PC-9 (cell line): ENCODE measurements around the gene HES7. TPM values are rescaled to one million over a fixed set of nuclear protein-coding genes. Genes with fewer than 3 reads are reported as not detected.
A peak's percentile ranks its signal among the peaks of the same experiment; 100 is the strongest.
"Not testable (repeated sequence)": the region's sequence is repeated elsewhere in the genome, so short reads cannot be mapped to it uniquely, and the experiment has no call there.

ENCODE experiments used
- Bru-seq: library from RNA; stranded (reverse); fragments of 400-500 nt; gene quantifications from one replicate; lab custom pipeline; 2021; lab: Mats Ljungman, UMichigan
- BruChase-seq, 2 experiments: library from RNA; stranded (reverse); fragments of 400-500 nt; gene quantifications; one replicate each; lab custom pipeline; 2021; lab: Mats Ljungman, UMichigan
- BruUV-seq: library from RNA; stranded (reverse); fragments of 400-500 nt; replicated peaks from 2 replicates; lab custom pipeline; 2021; lab: Mats Ljungman, UMichigan
- CTCF ChIA-PET: fragments of 300-600 bp; sonication (Branson Sonifier 250); formaldehyde crosslinking; loops from one replicate; lab custom pipeline; 2022; ENCODE audit warnings: antibody characterized with exemption; lab: Charles Lee
- POLR2A ChIA-PET: fragments of 300-600 bp; sonication (Branson Sonifier 250); formaldehyde crosslinking; loops from one replicate; lab custom pipeline; 2022; ENCODE audit warnings: antibody characterized with exemption; ENCODE audit not compliant: unreplicated experiment; lab: Charles Lee
- DNase-seq, 2 experiments: peaks; one replicate each; pipeline versions ENCODE4 v3.0.0 to v3.0.0-alpha.2; 2015 to 2022; ENCODE audit warnings: mixed read lengths in 1 of 2
- H2AFZ ChIP-seq: fragments of 200-600 bp; sonication (generic); 2 replicates; pipeline ENCODE4 v1.8.1; 2017; ENCODE audit warnings: antibody characterized with exemption
- H3F3A ChIP-seq: fragments of 200-600 bp; sonication (generic); 2 replicates; pipeline ENCODE4 v1.8.1; 2017; ENCODE audit warnings: antibody characterized with exemption, mild to moderate bottlenecking, low read depth; ENCODE audit not compliant: insufficient read depth
- H3K27ac ChIP-seq: fragments of 200-600 bp; sonication (generic); 2 replicates; pipeline ENCODE4 v1.6.1; 2016; ENCODE audit warnings: mixed run types
- H3K27me3 ChIP-seq: fragments of 200-600 bp; sonication (generic); 2 replicates; pipeline ENCODE4 v1.6.1; 2016; ENCODE audit warnings: low read depth, mixed run types; ENCODE audit not compliant: insufficient read depth
- H3K36me3 ChIP-seq: fragments of 200-600 bp; sonication (generic); 2 replicates; pipeline ENCODE4 v1.6.1; 2016; ENCODE audit warnings: low read depth, mixed run types
- H3K4me1 ChIP-seq: fragments of 200-600 bp; sonication (generic); replicated peaks from 2 replicates; pipeline ENCODE4 v1.6.1; 2016; ENCODE audit warnings: mixed run types; ENCODE audit not compliant: insufficient read depth
- H3K4me2 ChIP-seq: fragments of 200-600 bp; sonication (generic); 2 replicates; pipeline ENCODE4 v1.6.1; 2017; ENCODE audit warnings: mixed run types
- H3K4me3 ChIP-seq: fragments of 200-600 bp; sonication (generic); 2 replicates; pipeline ENCODE4 v1.6.1; 2016; ENCODE audit warnings: mixed run types
- H3K79me2 ChIP-seq: fragments of 200-600 bp; sonication (generic); 2 replicates; pipeline ENCODE4 v1.6.1; 2017; ENCODE audit warnings: low read depth, mixed run types
- H3K9me2 ChIP-seq: fragments of 200-600 bp; sonication (generic); 2 replicates; pipeline ENCODE4 v1.8.1; 2017; ENCODE audit warnings: mild to moderate bottlenecking; ENCODE audit not compliant: insufficient read depth
- H3K9me3 ChIP-seq: fragments of 200-600 bp; sonication (generic); 2 replicates; pipeline ENCODE4 v1.8.1; 2016; ENCODE audit warnings: low read depth; ENCODE audit not compliant: insufficient read depth
- H4K20me1 ChIP-seq: fragments of 200-600 bp; sonication (generic); 2 replicates; pipeline ENCODE4 v1.8.1; 2017; ENCODE audit not compliant: insufficient read depth
- CTCF ChIP-seq: fragments of 200-600 bp; sonication (generic); conservative IDR thresholded peaks from 2 replicates; pipeline ENCODE4 v1.6.1; 2017; ENCODE audit warnings: mixed run types, antibody characterized with exemption, mild to moderate bottlenecking, moderate library complexity
- EZH2 ChIP-seq: fragments of 200-600 bp; sonication (generic); IDR thresholded peaks from 2 replicates; pipeline ENCODE4 v1.8.0; 2017; ENCODE audit warnings: antibody characterized with exemption, low read depth
- intact Hi-C: fragments of 100-400 bp; cut with micrococcal nuclease; formaldehyde crosslinking; loops from one replicate; pipeline ENCODE4 v1.10.0; 2022; ENCODE audit not compliant: unreplicated experiment
- long read RNA-seq: library from polyadenylated mRNA; stranded (forward); transcript quantifications from one replicate; pipeline ENCODE4 v2.0.0, GENCODE V29; 2022
- total RNA-seq: library from RNA; stranded (reverse); gene quantifications from 2 replicates; pipeline ENCODE4 v1.2.3, GENCODE V29; 2021

HES7 gene
- total RNA-seq (2.6 and 9.0 TPM in 2 replicates), Bru-seq, nascent RNA (percentile 22 among the genes with signal in this experiment), BruChase-seq, experiment 1, labeled RNA remaining after a 2-hour chase (percentile 51 among the genes with signal in this experiment), BruChase-seq, experiment 2, labeled RNA remaining after a 6-hour chase (percentile 41 among the genes with signal in this experiment)
- long read RNA-seq, result 0 reads

GRCh38 chr17:8123695-8124349 lies at the start of gene HES7:
HES7 (minus strand) TSS chr17:8124106; CDS start chr17:8124084, 22 bp downstream.
- H3K9me3 ChIP-seq, result no peaks in the 10 kb centered on the region
- peak within 1 kb of the TSS; percentile 81 for H3K4me3 ChIP-seq
- H3F3A ChIP-seq, result peaks cover 30% of the 10 kb centered on the region
- H3K36me3 ChIP-seq, result no peaks in the 10 kb centered on the region
- no peak within 1 kb of the TSS for H3K27ac ChIP-seq
- H2AFZ ChIP-seq, result peak within 1 kb of the TSS; percentile 86
- intact Hi-C loops, result no loop called here
- DNase-seq, result peak in 1 of 2 experiments; percentile 53
- no peaks in the 10 kb centered on the region for H3K9me2 ChIP-seq
- H3K27me3 ChIP-seq, result no peaks in the 10 kb centered on the region
- H4K20me1 ChIP-seq, result peaks cover 5% of the 10 kb centered on the region; the same call in 1 of the 2 replicates
- no peaks in the 10 kb centered on the region for H3K79me2 ChIP-seq
- peak within 1 kb of the TSS; percentile 95 for H3K4me2 ChIP-seq
- TF ChIP-seq CTCF, result no peak
- no peak for TF ChIP-seq EZH2
- H3K4me1 ChIP-seq, result peaks cover 16% of the 10 kb centered on the region; the same call in 1 of the 2 replicates
- ChIA-PET CTCF (interaction anchor here (0.5 to 0.6 kb wide), 3 partner anchors 66 to 211 kb away, joined by 3 read pairs; partner anchors contain the start of gene BORCS6), POLR2A (no interaction called here)
- no TSS peak for BruUV-seq

DNA sequence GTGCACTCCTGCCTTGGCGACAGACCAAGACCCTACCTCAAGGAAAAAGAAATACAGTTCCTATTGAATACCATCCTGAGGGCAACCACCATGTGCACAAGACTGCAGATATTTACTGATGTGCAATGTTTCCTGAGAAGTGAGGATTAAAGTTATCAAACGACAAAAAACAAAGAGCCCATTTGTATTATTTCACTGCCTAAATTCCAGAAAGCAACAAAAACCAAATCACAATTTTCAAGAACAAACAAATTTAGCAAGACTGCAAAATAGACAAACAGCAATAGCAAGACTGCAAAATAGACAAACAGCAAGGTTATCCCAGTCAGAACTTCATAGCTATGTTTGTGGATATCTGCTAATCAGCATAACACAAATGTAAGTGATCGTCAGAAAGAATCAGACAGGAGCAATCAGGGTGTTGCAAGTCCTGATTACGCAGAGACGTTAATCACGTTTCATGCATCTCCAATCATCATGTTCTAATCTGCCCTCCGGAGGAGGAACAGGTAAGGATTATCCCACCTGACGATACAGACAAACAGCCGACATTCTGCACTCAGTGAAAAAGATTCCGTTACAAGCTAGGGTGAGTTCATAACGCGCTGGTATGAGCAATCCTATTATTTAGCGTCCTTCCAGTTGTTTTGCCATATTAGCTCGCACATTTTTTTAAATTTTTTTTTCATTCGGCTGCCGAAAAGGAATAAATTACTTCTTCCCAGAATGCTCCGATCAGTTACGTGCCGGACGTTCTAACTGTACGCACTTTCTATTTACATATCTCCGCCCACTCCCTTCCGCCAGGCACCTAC lies 49.4 kb upstream of the HES7 start:
- no peak for TF ChIP-seq EZH2
- no peak for TF ChIP-seq CTCF
- POLR2A ChIA-PET, result interaction anchor here (0.5 to 1.2 kb wide), 21 partner anchors 9 to 262 kb away, joined by 3 to 21 read pairs (median 6); partner anchors contain the start of genes BORCS6, CTC1, NDEL1 and SLC25A35
- DNase-seq, result peak; percentile 79 to 96
- 0 out of 2 replicates have a peak, but pooled peaks cover 7% of the 10 kb centered on the region for H3K4me1 ChIP-seq
- H3K4me3 ChIP-seq, result peak overlapping the region; percentile 63
- CTCF ChIA-PET, result interaction anchor here (0.7 to 1.0 kb wide), 2 partner anchors 15 to 127 kb away, joined by 3 read pairs; no protein-coding TSS in a partner anchor
- no peaks in the 10 kb centered on the region for H3K9me2 ChIP-seq
- H3K27ac ChIP-seq, result peak overlapping the region; percentile 93
- peak overlapping the region; percentile 82 for H3K4me2 ChIP-seq
- H3F3A ChIP-seq, result peaks cover 20% of the 10 kb centered on the region
- no peaks in the 10 kb centered on the region for H3K79me2 ChIP-seq
- intact Hi-C loops, result loop anchor here (1.0 to 5.0 kb wide), 4 partner anchors 9 to 49 kb away; no protein-coding TSS in a partner anchor
- H4K20me1 ChIP-seq, result no peaks in the 10 kb centered on the region
- peak overlapping the region; percentile 75; the same call in 1 of the 2 replicates for H2AFZ ChIP-seq
- no peaks in the 10 kb centered on the region for H3K36me3 ChIP-seq
- H3K27me3 ChIP-seq, result no peaks in the 10 kb centered on the region
- BruUV-seq, result TSS peak; percentile 99
- no peaks in the 10 kb centered on the region for H3K9me3 ChIP-seq

GRCh38 chr17:8170186-8170585 lies 46.3 kb upstream of the HES7 start:
- H4K20me1 ChIP-seq, H3K4me1 ChIP-seq, POLR2A ChIA-PET, DNase-seq, H2AFZ ChIP-seq, CTCF ChIA-PET, H3K36me3 ChIP-seq, H3K27me3 ChIP-seq, H3K27ac ChIP-seq, H3K9me3 ChIP-seq, H3K9me2 ChIP-seq, H3K79me2 ChIP-seq, BruUV-seq, H3K4me2 ChIP-seq, H3K4me3 ChIP-seq: not testable (repeated sequence)
- H3F3A ChIP-seq, result peaks cover 20% of the 10 kb centered on the region
- intact Hi-C loops, result loop anchor here (5.0 kb wide), 1 partner anchor 52 kb away; no protein-coding TSS in a partner anchor
